Nephron progenitor cell (in vitro differentiated cells): ENCODE data around the gene CEMIP2.
A peak's percentile ranks its signal among the peaks of the same experiment; 100 is the strongest.

Experiments
- DNase-seq: peaks from one replicate; pipeline ENCODE4 v3.0.0; 2021
- H3K27ac Mint-ChIP-seq: 2 replicates; pipeline ENCODE4 v1.8.0; 2021; ENCODE audit warnings: mild to moderate bottlenecking, moderate library complexity, mixed read lengths
- H3K27me3 Mint-ChIP-seq: 2 replicates; pipeline ENCODE4 v1.8.0; 2021; ENCODE audit warnings: mild to moderate bottlenecking, low read depth, mixed read lengths; ENCODE audit not compliant: poor library complexity
- H3K36me3 Mint-ChIP-seq: 2 replicates; pipeline ENCODE4 v1.8.0; 2021; ENCODE audit warnings: low read depth, mixed read lengths
- H3K4me1 Mint-ChIP-seq: 2 replicates; pipeline ENCODE4 v1.8.0; 2021; ENCODE audit warnings: mixed read lengths
- H3K4me3 Mint-ChIP-seq: 2 replicates; pipeline ENCODE4 v1.8.0; 2021; ENCODE audit warnings: mild to moderate bottlenecking, moderate library complexity, mixed read lengths
- H3K9me3 Mint-ChIP-seq: 2 replicates; pipeline ENCODE4 v1.8.0; 2021; ENCODE audit warnings: mild to moderate bottlenecking, moderate library complexity, mixed read lengths
- CTCF ChIP-seq: fragments of 200-600 bp; sonication (generic); IDR thresholded peaks from 2 replicates; pipeline ENCODE4 v1.5.0; 2021; ENCODE audit warnings: antibody characterized with exemption

Gene CEMIP2

GRCh38 chr9:71744754-71745521, 23.4 kb downstream of the CEMIP2 start:
- Mint-ChIP-seq H3K36me3 (peaks cover 63% of the 10 kb centered on the region), H3K27me3 (no peaks in the 10 kb centered on the region), H3K4me3 (no peak overlapping the region), H3K27ac (no peak overlapping the region), H3K4me1 (no peaks in the 10 kb centered on the region), H3K9me3 (no peaks in the 10 kb centered on the region)
- TF ChIP-seq CTCF: no peak
- no peak for DNase-seq

DNA sequence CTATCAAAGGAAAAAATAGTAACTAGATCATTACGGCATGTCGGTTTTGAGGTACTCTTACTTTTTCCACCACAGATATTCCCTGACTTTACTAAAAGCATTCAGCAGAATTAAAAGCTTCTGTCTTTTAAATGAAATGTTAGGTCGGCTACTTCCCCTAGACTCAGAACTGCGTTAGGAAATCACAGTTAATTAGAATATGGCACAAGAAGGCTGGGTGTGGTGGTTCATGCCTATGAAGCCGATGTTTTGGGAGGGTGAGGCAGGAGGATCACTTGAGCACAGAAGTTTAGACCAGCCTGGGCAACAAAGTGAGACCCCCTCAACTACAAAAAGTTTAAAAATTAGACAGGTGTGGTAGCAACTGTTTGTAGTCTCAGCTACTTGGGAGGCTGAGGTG, 24.4 kb downstream of the CEMIP2 start:
- Mint-ChIP-seq H3K36me3 (peaks cover 59% of the 10 kb centered on the region), H3K4me3 (no peak overlapping the region), H3K27ac (no peak overlapping the region), H3K9me3 (no peaks in the 10 kb centered on the region), H3K4me1 (no peaks in the 10 kb centered on the region), H3K27me3 (no peaks in the 10 kb centered on the region)
- TF ChIP-seq CTCF: no peak
- DNase-seq: no peak

DNA sequence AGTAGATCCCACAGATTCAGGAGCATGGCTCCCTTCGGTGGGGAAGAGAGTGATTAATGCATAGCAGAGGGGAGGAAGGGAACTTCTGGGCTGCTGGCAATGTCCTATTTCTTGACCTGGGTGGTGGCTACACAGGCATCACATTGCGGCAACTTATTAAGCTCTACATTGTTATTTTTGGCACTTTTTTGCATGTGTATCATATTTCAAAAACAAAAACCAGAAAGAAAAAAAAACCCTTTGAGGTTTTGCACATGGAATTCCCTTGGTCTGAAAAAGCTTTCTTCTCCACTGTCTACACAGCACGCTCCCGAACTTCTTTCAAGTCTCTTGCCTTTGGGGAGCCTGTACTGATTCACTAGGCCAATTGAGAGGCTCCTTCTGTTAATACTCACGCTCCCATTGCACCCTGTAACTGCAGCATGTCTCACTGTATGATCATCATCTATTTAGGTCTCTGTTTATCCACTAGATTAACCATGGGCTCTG, 25.1 kb downstream of the CEMIP2 start:
- H3K4me1 Mint-ChIP-seq: no peaks in the 10 kb centered on the region
- no peak for DNase-seq
- H3K36me3 Mint-ChIP-seq: peaks cover 53% of the 10 kb centered on the region
- TF ChIP-seq CTCF: no peak
- no peaks in the 10 kb centered on the region for H3K27me3 Mint-ChIP-seq
- no peaks in the 10 kb centered on the region for H3K9me3 Mint-ChIP-seq
- H3K27ac Mint-ChIP-seq: peak overlapping the region; percentile 88
- H3K4me3 Mint-ChIP-seq: no peak overlapping the region

DNA sequence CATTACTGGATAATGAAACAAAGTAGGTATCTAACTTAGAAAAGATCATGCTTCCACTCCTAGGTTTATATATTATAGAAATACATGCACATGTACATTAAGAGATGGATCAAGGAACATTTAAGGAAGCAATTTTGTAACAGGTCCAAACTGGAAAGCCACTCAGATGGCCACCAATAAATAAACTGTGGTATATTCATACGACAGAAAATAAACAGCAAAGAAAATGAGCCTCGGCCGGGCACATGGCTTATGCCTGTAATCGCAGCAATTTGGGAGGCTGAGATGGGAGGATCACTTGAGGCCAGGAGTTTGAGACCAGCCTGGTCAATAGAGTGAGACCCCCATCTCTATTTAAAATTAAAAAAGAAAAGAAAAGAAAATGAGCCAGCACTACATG, 25.6 kb downstream of the CEMIP2 start:
- no peaks in the 10 kb centered on the region for H3K27me3 Mint-ChIP-seq
- no peak for TF ChIP-seq CTCF
- no peak overlapping the region for H3K4me3 Mint-ChIP-seq
- DNase-seq: no peak
- no peak overlapping the region for H3K27ac Mint-ChIP-seq
- no peaks in the 10 kb centered on the region for H3K4me1 Mint-ChIP-seq
- peaks cover 53% of the 10 kb centered on the region for H3K36me3 Mint-ChIP-seq
- H3K9me3 Mint-ChIP-seq: no peaks in the 10 kb centered on the region

- Mint-ChIP-seq H3K27ac (no peak overlapping the region), H3K36me3 (peaks cover 47% of the 10 kb centered on the region), H3K9me3 (no peaks in the 10 kb centered on the region), H3K4me1 (no peaks in the 10 kb centered on the region), H3K27me3 (no peaks in the 10 kb centered on the region), H3K4me3 (no peak overlapping the region)
- no peak for DNase-seq
- no peak for TF ChIP-seq CTCF
Measured at GRCh38 chr9:71741926-71742648, 26.2 kb downstream of the CEMIP2 start.
